Sigmoid colon (tissue), 4 donors: ENCODE data around the gene ZNF674.

Experiments
- CTCF ChIP-seq, 4 experiments: fragments of 450-650 bp in 3 of 4; fragments of 200-600 bp in 1 of 4; IDR thresholded peaks; one replicate each; pipeline ENCODE4 v1.5.1; 2016 to 2019; ENCODE audit warnings: antibody characterized with exemption in 4 of 4, mild to moderate bottlenecking in 3 of 4, moderate library complexity in 2 of 4
- POLR2AphosphoS5 ChIP-seq, 4 donors: sonication (generic); formaldehyde crosslinking; IDR thresholded peaks; one replicate each; pipeline ENCODE4 v1.6.1; 2017; ENCODE audit warnings: antibody characterized with exemption in 4 of 4

DNA sequence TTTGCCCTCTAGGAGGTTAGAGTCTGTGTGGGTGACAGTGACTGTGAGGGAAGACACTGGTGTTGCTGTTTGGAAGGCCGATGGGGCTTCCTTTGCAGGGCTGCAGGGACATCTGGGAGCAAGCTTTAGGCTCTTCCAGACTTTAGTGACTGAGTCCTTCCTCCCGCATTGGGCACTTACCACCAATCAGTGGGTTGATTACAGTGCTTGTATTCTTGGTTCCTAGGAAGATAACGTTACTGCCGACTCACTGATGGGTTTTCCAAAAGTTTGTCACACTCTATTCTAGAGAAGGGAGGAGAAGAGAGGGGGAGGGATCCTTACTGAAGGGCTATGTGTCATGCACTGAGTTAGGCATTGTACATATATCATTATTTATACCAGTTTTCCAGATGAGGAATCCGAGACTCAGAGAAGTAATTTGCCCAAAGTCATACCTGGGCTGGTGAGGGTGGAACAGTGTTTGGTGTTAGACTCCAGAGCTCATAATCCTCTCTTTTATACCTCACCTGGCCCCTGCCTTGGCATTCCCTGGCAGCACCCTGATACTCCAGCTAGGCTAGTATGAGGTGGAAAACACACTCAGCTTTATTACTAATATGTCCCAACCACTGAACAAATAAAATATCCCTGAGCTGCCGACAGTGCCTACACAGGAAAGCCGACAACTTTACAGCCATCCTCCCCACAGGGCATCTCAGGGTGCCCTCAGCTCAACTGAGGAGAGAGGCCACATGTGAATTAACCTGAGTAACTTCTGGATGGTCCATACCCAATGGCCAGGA is 32.2 kb upstream of the ZNF674 start:
- TF ChIP-seq CTCF (IDR thresholded peaks at IDR 0.05) (no peak), POLR2AphosphoS5 (IDR thresholded peaks at IDR 0.05) (no peak)
